HepG2 (cell line): ENCODE data around the gene FAM72D. TPM values are rescaled to one million over a fixed set of nuclear protein-coding genes. Genes with fewer than 3 reads are reported as not detected.
"Not testable (repeated sequence)": the region's sequence is repeated elsewhere in the genome, so short reads cannot be mapped to it uniquely, and the experiment has no call there.

Experiments
- ATAC-seq: fragments of 200-7000 bp; cut with Tn5 transposase; 3 replicates; pipeline ENCODE4 v1.9.1; 2020; ENCODE audit warnings: mild to moderate bottlenecking, moderate library complexity
- BruUV-seq: library from RNA; stranded (reverse); fragments of 400-500 nt; replicated peaks from 2 replicates; lab custom pipeline; 2021; lab: Mats Ljungman, UMichigan
- CTCF ChIA-PET: fragments of 300-600 bp; formaldehyde crosslinking; extraction: SDS; loops from one replicate; lab custom pipeline; 2021; ENCODE audit warnings: low total read pairs, inconsistent platforms, low intra/inter-chr PET ratio; lab: Yijun Ruan, JAX
- POLR2A ChIA-PET: fragments of 350-600 bp; sonication (Branson Sonifier 250); formaldehyde crosslinking; loops from one replicate; lab custom pipeline; 2020; ENCODE audit warnings: antibody characterized with exemption, inconsistent platforms; lab: Yijun Ruan, JAX
- DNase-seq: peaks from one replicate; pipeline ENCODE4 v3.0.0-alpha.2; 2015; ENCODE audit warnings: low spot score
- FAIRE-seq: peaks from 3 replicates; lab custom pipeline; 2011; peaks lifted over from hg19 to GRCh38; lab: Jason Lieb, UNC
- H2AFZ ChIP-seq: one replicate; pipeline ENCODE4 v1.6.1; 2011; ENCODE audit warnings: low read length, inconsistent platforms
- H3K27ac ChIP-seq: fragments of 300-600 bp; 3 replicates; pipeline ENCODE4 v1.8.0; 2011; ENCODE audit warnings: mixed run types, mild to moderate bottlenecking, mixed read lengths, low read length, inconsistent platforms; ENCODE audit not compliant: insufficient read depth; ENCODE audit errors: extremely low read length
- H3K27me3 ChIP-seq, 2 experiments: fragments of 200-600 bp in 1 of 2; 2 replicates in 1 of 2; 3 replicates in 1 of 2; pipeline versions ENCODE4 v1.6.0 to v1.8.0; 2011; ENCODE audit warnings: low read length in 2 of 2, mild to moderate bottlenecking in 2 of 2, moderate library complexity in 2 of 2, inconsistent platforms in 1 of 2; ENCODE audit not compliant: insufficient read depth in 2 of 2, control insufficient read depth in 1 of 2
- H3K36me3 ChIP-seq, 2 experiments: fragments of 200-600 bp in 1 of 2; replicated peaks in 1 of 2; 2 replicates in 1 of 2; 3 replicates in 1 of 2; pipeline versions ENCODE4 v1.5.1 to v1.8.0; 2011; ENCODE audit warnings: low read length in 2 of 2, inconsistent platforms in 1 of 2; ENCODE audit not compliant: insufficient read depth in 2 of 2, control insufficient read depth in 1 of 2
- H3K4me1 ChIP-seq: 2 replicates; pipeline ENCODE4 v1.5.1; 2012; ENCODE audit warnings: low read length, inconsistent platforms; ENCODE audit not compliant: insufficient read depth
- H3K4me2 ChIP-seq: 2 replicates; pipeline ENCODE4 v1.6.0; 2011; ENCODE audit warnings: low read depth, low read length, inconsistent platforms
- H3K4me3 ChIP-seq, 3 experiments: fragments of 200-600 bp in 1 of 3; sonication (generic), shearing (Covaris generic) in 1 of 3; replicated peaks in 1 of 3; 2 replicates each; pipeline ENCODE4 v1.5.1; 2011 to 2016; ENCODE audit warnings: low read length in 3 of 3, inconsistent platforms in 2 of 3, low read depth in 2 of 3, mild to moderate bottlenecking in 2 of 3, control low read depth in 1 of 3, mixed read lengths in 1 of 3; ENCODE audit not compliant: insufficient read depth in 1 of 3
- H3K79me2 ChIP-seq: one replicate; pipeline ENCODE4 v1.6.1; 2011; ENCODE audit warnings: low read length, inconsistent platforms; ENCODE audit not compliant: insufficient read depth
- H3K9ac ChIP-seq: 2 replicates; pipeline ENCODE4 v1.6.0; 2011; ENCODE audit warnings: mild to moderate bottlenecking, low read depth, low read length, inconsistent platforms; ENCODE audit not compliant: insufficient read depth
- H3K9me3 ChIP-seq: 2 replicates; pipeline ENCODE4 v1.5.1; 2012; ENCODE audit warnings: mild to moderate bottlenecking, low read length
- H4K20me1 ChIP-seq: 2 replicates; pipeline ENCODE4 v1.6.0; 2011; ENCODE audit warnings: inconsistent platforms, mild to moderate bottlenecking, low read length, moderate library complexity; ENCODE audit not compliant: insufficient read depth
- MAFF ChIP-seq: IDR thresholded peaks from 2 replicates; pipeline ENCODE4 v1.6.1; 2011; ENCODE audit warnings: low read depth, low read length, improper control_type of control experiment
- MAFK ChIP-seq, 2 experiments: IDR thresholded peaks in 1 of 2; conservative IDR thresholded peaks in 1 of 2; 2 replicates each; pipeline ENCODE4 v1.6.1; 2011; ENCODE audit warnings: improper control_type of control experiment in 2 of 2, low read length in 2 of 2
- WGBS: methylation state at CpG from one replicate; pipeline ENCODE4 v1.1.6; 2017; ENCODE audit warnings: low lambda C conversion rate; 5-methylcytosine and 5-hydroxymethylcytosine counted together
- in situ Hi-C: cut with HindIII; loops from 2 replicates; pipeline ENCODE4 v1.10.0; 2017; ENCODE audit warnings: low pct_unique_long_range_greater_than_20kb; ENCODE audit not compliant: extremely low pct_ligation_motif_present
- intact Hi-C: fragments of 100-400 bp; cut with micrococcal nuclease; formaldehyde crosslinking; loops from one replicate; pipeline ENCODE4 v1.10.0; 2022; ENCODE audit not compliant: unreplicated experiment
- polyA plus RNA-seq, 8 experiments: library from polyadenylated mRNA; depleted of rRNA in 3 of 8; stranded (reverse) in 7 of 8; unstranded in 1 of 8; fragments of >200 nt; fragmentation: Illumina TruSeq in 4 of 8; extraction: Trizol in 4 of 8; gene quantifications; 2 replicates each; pipeline versions ENCODE4 v1.2.1 to v1.2.3, GENCODE V29; 2011 to 2016; ENCODE audit warnings: low read depth in 4 of 8, missing spikeins in 1 of 8, mixed read lengths in 1 of 8; ENCODE audit not compliant: insufficient read depth in 1 of 8
- total RNA-seq, 5 experiments: library from RNA; depleted of rRNA; stranded (reverse); fragments of >200 nt; fragmentation: Illumina TruSeq; extraction: Trizol; gene quantifications; 2 replicates each; pipeline ENCODE4 v1.2.3, GENCODE V29; 2016; ENCODE audit warnings: low read depth in 1 of 5

The FAM72D gene
- total and polyA plus RNA-seq, 2 of the 13 experiments (the other 11 are each of a cell fraction or from before 2014, with no cell fraction given), result 3.7 to 4.4 TPM

DNA sequence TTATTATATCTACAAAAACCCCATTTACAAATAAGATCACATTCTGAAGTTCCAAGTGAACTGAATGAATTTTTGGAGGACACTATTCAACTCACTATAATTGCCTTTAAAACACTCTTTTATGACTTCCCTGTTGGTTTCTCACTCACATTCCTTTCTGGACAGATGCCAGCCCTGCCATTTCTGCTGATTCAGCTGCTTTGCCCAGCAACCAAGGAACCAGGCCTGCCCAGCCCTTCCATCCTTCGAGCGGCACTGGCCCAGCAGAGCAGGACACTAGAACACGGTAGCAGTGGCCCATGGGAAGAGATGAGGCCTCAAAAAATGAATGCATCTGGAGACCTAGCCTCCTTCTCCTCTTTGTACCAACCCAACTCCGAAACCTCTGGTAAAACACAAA lies 50.5 kb downstream of the FAM72D start:
- in situ Hi-C loops, BruUV-seq, POLR2A ChIA-PET, H3K36me3 ChIP-seq, H4K20me1 ChIP-seq, intact Hi-C loops, FAIRE-seq, H3K4me1 ChIP-seq, H3K9ac ChIP-seq, ATAC-seq, CTCF ChIA-PET, H3K27me3 ChIP-seq, H3K4me2 ChIP-seq, H3K9me3 ChIP-seq, H3K79me2 ChIP-seq, H2AFZ ChIP-seq, H3K27ac ChIP-seq, H3K4me3 ChIP-seq, DNase-seq: not testable (repeated sequence)
- peak; percentile 33 to 69; a peak in 3 of 4 replicates for TF ChIP-seq MAFK (conservative IDR thresholded peaks at IDR 0.05 in 1 of 2, IDR thresholded peaks at IDR 0.05 in 1 of 2; ENCODE audit: low read length in 2 of 2)
- peak; percentile 54; the same call in 1 of the 2 replicates for TF ChIP-seq MAFF
- 46% methylated on average over 3 of the region's 4 CpGs for WGBS

GRCh38 chr1:145147172-145147571 lies 51.4 kb downstream of the FAM72D start:
- H3K79me2 ChIP-seq, H2AFZ ChIP-seq, H3K36me3 ChIP-seq, H3K4me2 ChIP-seq, H3K27ac ChIP-seq, H3K27me3 ChIP-seq, BruUV-seq, POLR2A ChIA-PET, H3K4me3 ChIP-seq, CTCF ChIA-PET, H4K20me1 ChIP-seq, ATAC-seq, H3K4me1 ChIP-seq, in situ Hi-C loops, FAIRE-seq, H3K9ac ChIP-seq, DNase-seq, intact Hi-C loops, H3K9me3 ChIP-seq: not testable (repeated sequence)
- 37% methylated on average over 3 of the region's 4 CpGs for WGBS

DNA sequence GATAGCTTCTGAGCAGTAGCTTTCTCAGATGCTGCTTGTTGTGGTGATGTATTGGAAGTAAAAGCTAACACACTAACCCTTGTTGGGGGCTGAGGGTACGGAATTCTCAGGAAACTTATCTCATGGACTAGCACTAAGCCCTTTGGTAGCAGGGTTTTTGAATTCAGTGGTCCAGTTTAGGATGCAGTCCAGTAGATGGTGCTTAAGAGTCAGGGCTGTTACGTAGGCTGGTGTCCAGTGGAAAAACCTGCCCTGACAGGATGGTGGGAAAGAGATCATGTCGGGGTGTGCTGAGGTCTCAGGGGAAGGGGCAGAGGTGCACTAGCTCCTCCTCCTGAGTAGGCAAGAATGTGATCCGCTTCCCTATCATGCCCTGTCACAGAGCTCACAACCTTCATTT lies 59.6 kb downstream of the FAM72D start:
- FAIRE-seq, result not testable (repeated sequence)
- WGBS, result no CpG with 5 or more reads among the region's 4 CpGs

DNA sequence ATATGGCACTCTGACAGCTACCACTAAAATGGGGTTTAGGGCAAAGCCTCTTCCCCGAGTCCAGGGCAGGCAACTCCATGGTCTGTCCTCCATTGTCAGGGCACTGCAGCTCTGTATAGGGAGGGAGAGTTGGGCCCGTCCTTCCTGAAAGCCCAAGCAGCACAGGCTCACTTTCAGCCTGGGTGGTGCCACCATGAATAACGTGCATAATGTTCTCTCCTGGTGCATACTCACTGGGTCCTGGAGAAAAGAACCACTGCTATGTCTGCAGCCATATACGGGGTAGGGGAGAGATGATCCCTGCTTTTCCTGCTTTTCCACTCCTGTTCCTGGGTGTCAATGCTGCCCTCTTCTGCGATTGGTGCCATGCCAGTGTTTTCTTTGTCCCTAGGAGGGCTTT lies 60.1 kb downstream of the FAM72D start:
- peak overlapping the region; percentile 40 to 60 (median 57); a peak in 5 of 6 replicates for H3K4me3 ChIP-seq
- H3K27ac ChIP-seq, H4K20me1 ChIP-seq, H3K27me3 ChIP-seq, in situ Hi-C loops, intact Hi-C loops, CTCF ChIA-PET, H3K4me1 ChIP-seq, H3K79me2 ChIP-seq, H3K9ac ChIP-seq, H3K36me3 ChIP-seq, FAIRE-seq, H2AFZ ChIP-seq, POLR2A ChIA-PET, H3K9me3 ChIP-seq, BruUV-seq: not testable (repeated sequence)
- ATAC-seq (peak; percentile 80), DNase-seq (peak; percentile 0)
- WGBS, result 0% methylated on average over 3 of the region's 5 CpGs
- peak overlapping the region; percentile 81 for H3K4me2 ChIP-seq

More for the DNA sequence above, 59.6 kb downstream of the FAM72D start:
- H3K9ac ChIP-seq, intact Hi-C loops, H4K20me1 ChIP-seq, POLR2A ChIA-PET, H3K79me2 ChIP-seq, H3K4me1 ChIP-seq, H3K36me3 ChIP-seq, DNase-seq, BruUV-seq, H3K9me3 ChIP-seq, H3K27me3 ChIP-seq, H3K27ac ChIP-seq, CTCF ChIA-PET, in situ Hi-C loops, H2AFZ ChIP-seq: not testable (repeated sequence)
- Histone ChIP-seq H3K4me2 (peak overlapping the region; percentile 81; the same call in 1 of the 2 replicates), H3K4me3 (peak overlapping the region in 1 of 3 experiments; percentile 60; a peak in 1 of 6 replicates)
- ATAC-seq, result peak; percentile 76
